Psoas muscle (tissue), 8 donors: ENCODE results near the gene VIPAS39. TPM values are rescaled to one million over a fixed set of nuclear protein-coding genes. Genes with fewer than 3 reads are reported as not detected.

Experiments used
- ATAC-seq, 4 donors: fragments of 200-7000 bp; cut with Tn5 transposase; one replicate each; pipeline ENCODE4 v1.9.1; 2020; ENCODE audit warnings: moderate library complexity in 3 of 4, mild to moderate bottlenecking in 2 of 4
- DNase-seq, 2 donors: peaks; one replicate each; pipeline ENCODE4 v3.0.0-alpha.2; 2020
- H3K27ac ChIP-seq: fragments of 200-600 bp; one replicate; pipeline ENCODE4 v1.8.0; 2022
- H3K27me3 ChIP-seq, 3 donors: fragments of 200-600 bp in 1 of 3; one replicate each; pipeline versions ENCODE4 v1.6.1 to v1.8.0; 2013 to 2022; ENCODE audit warnings: low read length in 2 of 3, mild to moderate bottlenecking in 2 of 3, moderate library complexity in 1 of 3; ENCODE audit not compliant: insufficient read depth in 3 of 3
- H3K36me3 ChIP-seq, 2 donors: fragments of 200-600 bp in 1 of 2; one replicate each; pipeline versions ENCODE4 v1.6.1 to v1.8.0; 2013 to 2022; ENCODE audit warnings: low read depth in 1 of 2, mild to moderate bottlenecking in 1 of 2, moderate library complexity in 1 of 2; ENCODE audit not compliant: insufficient read depth in 1 of 2
- H3K4me1 ChIP-seq: fragments of 200-600 bp; one replicate; pipeline ENCODE4 v1.8.0; 2022
- H3K4me3 ChIP-seq: fragments of 200-600 bp; one replicate; pipeline ENCODE4 v1.8.0; 2022; ENCODE audit warnings: mild to moderate bottlenecking
- H3K9me3 ChIP-seq: fragments of 200-600 bp; one replicate; pipeline ENCODE4 v1.8.0; 2022
- WGBS, 3 donors: extraction: QIAGEN DNeasy Blood & Tissue Kit; methylation state at CpG; one replicate each; pipeline versions ENCODE4 v1.1.6 to v1.1.7; 2013; 5-methylcytosine and 5-hydroxymethylcytosine counted together
- intact Hi-C, 2 donors: fragments of 100-400 bp; cut with DNase I; formaldehyde crosslinking; loops; one replicate each; pipeline versions ENCODE4 v1.11.0 to v1.14.2; 2022
- polyA plus RNA-seq, 3 donors: library from polyadenylated mRNA; stranded (reverse); fragments of 200-250 nt; gene quantifications; one replicate each; pipeline ENCODE4 v1.2.3, GENCODE V29; 2013
- total RNA-seq, 4 donors: library from RNA; stranded (reverse); fragmentation: NEBNext Ultra II Directional in 2 of 4; extraction: Animal tissue kit (Norgen Biotek cat#: 25700) in 2 of 4; gene quantifications; one replicate each; pipeline versions ENCODE4 v1.2.1 to v1.2.4, GENCODE V29; 2021 to 2023
- TF ChIP-seq, protein P1 (sequence below): fragments of 200-600 bp; IDR thresholded peaks from one replicate; pipeline ENCODE4 v1.8.0; 2022; ENCODE audit warnings: antibody characterized with exemption
- donor health status: healthy with polysubstance abuse.
- donor health status: DM: no; HTN: no; CAD: no; lungs with moderate emphysema.
- donor health status: Bipolar disorder and iron deficiency.
- donor health status: healthy.
- donor health status: DM: yes; HTN: yes; CAD: no.
- donor health status: DM: no; HTN: no; CAD: no.
- donor health status: DM: no; HTN: no; CAD: no.
- donor health status: DM: yes; HTN: yes; CAD: no.

The VIPAS39 gene
- total and polyA plus RNA-seq, 7 donors: 9.6 to 22.2 (median 12.5) TPM

DNA sequence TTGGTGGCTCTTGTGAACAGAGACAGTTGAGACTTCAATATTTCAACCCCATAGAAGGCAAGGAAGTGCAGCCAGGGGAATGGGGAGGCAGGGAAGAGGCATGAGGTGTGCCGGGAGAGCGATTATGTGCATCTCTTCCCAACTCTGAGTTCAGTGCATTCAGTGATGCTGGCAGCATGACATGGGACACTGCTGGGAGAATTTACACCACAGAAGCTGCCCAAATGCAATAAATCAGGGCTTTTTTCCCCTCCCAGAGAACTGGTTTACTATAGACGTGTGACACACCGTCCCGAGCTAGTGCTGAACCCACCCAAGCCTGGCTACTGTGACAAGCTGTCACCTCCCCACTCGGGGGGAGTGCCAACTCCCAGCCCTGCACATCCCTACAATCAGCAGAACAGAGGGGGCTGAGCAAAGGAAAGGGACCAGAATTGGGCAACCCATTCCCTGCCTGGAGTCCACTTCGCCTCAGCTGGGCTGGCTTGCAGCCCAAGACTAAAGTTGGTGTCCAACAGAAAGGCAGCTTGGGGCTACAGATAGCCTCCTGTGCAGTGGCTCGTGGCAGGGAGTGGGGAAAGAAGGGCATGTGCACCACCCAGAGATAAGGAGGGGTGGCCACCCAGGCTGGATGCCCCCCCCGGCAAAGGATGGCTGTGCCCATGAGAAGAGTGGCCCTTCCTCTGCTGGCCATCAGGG lies 17.2 kb upstream of the VIPAS39 start:
- peak in 1 of 4 donors; percentile 57 for ATAC-seq
- peak in 1 of 2 donors; percentile 70 for DNase-seq
- Histone ChIP-seq H3K27me3 (no peaks in the 10 kb centered on the region), H3K4me3 (no peak overlapping the region), H3K36me3 (peaks cover under 1 to 7% of the 10 kb centered on the region in 2 donors), H3K4me1 (no peaks in the 10 kb centered on the region), H3K27ac (no peak overlapping the region), H3K9me3 (no peaks in the 10 kb centered on the region)
- TF ChIP-seq, protein P1, sequence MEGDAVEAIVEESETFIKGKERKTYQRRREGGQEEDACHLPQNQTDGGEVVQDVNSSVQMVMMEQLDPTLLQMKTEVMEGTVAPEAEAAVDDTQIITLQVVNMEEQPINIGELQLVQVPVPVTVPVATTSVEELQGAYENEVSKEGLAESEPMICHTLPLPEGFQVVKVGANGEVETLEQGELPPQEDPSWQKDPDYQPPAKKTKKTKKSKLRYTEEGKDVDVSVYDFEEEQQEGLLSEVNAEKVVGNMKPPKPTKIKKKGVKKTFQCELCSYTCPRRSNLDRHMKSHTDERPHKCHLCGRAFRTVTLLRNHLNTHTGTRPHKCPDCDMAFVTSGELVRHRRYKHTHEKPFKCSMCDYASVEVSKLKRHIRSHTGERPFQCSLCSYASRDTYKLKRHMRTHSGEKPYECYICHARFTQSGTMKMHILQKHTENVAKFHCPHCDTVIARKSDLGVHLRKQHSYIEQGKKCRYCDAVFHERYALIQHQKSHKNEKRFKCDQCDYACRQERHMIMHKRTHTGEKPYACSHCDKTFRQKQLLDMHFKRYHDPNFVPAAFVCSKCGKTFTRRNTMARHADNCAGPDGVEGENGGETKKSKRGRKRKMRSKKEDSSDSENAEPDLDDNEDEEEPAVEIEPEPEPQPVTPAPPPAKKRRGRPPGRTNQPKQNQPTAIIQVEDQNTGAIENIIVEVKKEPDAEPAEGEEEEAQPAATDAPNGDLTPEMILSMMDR: no peak
- WGBS, 3 donors: 32 to 43% (median 38%) methylated on average over 9 of the region's 9 CpGs
- intact Hi-C loops: no loop called here

DNA sequence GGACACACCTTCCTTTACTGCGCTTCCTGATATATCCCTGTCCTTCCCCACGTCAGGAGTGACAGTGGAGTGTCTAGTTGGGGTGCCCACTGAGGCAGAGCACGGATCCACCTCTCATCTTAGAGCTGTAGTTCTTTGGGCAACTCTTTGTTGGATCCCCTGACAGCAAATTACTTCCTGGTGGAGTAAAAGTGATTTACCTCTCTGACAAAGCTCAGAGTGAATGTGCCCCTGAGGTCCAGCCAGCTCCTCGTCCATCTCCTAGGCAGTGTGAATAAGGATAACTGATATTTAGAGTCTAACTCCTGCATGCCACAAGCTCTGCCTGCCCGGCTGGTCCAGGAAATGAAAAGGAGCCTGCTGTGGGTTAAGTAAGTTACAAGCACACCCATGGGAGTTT lies 16.5 kb upstream of the VIPAS39 start:
- Histone ChIP-seq H3K4me3 (no peak overlapping the region), H3K27ac (no peak overlapping the region), H3K36me3 (peaks cover 3 to 14% of the 10 kb centered on the region in 2 donors), H3K9me3 (no peaks in the 10 kb centered on the region), H3K27me3 (no peaks in the 10 kb centered on the region), H3K4me1 (no peaks in the 10 kb centered on the region)
- 51 to 66% (median 54%) methylated on average over 5 of the region's 5 CpGs for WGBS, 3 donors
- TF ChIP-seq, protein P1: no peak
- intact Hi-C loops: no loop called here
- no peak for DNase-seq
- no peak for ATAC-seq

DNA sequence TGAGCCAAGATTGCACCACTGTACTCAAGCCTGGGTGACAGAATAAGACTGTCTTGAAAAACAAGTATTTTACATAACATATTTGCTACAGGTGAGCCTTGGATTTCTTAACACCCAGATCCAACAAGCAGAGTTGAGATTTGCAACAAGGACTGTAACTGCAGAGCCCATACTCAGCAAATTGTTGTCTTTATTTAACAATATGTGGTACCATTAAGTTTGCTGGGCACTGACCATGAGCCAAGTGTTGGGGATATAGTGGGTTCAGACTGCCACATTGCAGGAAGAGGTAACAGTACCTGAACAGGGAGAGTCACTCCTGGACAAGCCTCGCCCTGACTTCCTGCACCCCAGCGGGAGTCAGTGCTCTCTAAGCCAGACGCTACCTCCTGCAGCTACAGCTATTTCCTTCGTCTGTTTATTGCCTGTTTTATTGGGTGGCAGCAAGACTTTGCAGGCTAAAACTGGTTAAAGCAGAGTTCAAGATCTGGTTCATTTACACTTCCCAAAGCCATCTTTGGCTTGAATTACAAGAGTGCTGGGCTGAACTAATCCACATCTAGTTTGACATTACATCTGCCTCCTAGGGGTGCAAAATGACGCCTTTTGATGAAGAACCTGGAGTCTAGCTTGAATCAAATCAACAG lies 12.9 kb upstream of the VIPAS39 start:
- intact Hi-C loops: no loop called here
- no peak for DNase-seq
- Histone ChIP-seq H3K36me3 (peaks cover 17 to 49% of the 10 kb centered on the region in 2 donors), H3K4me1 (no peaks in the 10 kb centered on the region), H3K27me3 (no peaks in the 10 kb centered on the region), H3K27ac (no peak overlapping the region), H3K9me3 (no peaks in the 10 kb centered on the region), H3K4me3 (no peak overlapping the region)
- 64 to 74% (median 68%) methylated on average over 5 of the region's 5 CpGs for WGBS, 3 donors
- ATAC-seq: peak in 1 of 4 donors; percentile 35
- TF ChIP-seq, protein P1: no peak

DNA sequence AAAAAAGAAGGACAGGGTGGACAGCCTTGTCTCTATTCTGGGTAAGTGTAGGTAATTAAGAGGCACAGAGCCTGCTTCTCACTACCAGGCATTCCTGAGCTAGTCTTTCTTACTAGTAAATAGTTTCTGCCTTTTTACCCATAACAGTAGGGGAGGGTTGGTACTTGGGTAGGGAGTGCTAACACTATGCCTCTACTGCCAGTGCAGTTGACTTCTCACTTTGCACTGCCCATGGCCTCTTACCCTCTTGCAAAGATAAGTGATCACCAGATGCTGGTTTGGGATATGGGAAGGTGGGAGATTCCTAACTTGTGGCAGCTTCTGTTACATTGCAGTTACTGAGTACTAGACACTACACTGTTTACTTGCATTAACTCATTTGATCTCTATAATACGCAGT lies 12.1 kb upstream of the VIPAS39 start:
- Histone ChIP-seq H3K9me3 (no peaks in the 10 kb centered on the region), H3K4me1 (no peaks in the 10 kb centered on the region), H3K36me3 (peaks cover 18 to 57% of the 10 kb centered on the region in 2 donors), H3K27ac (no peak overlapping the region), H3K27me3 (no peaks in the 10 kb centered on the region), H3K4me3 (no peak overlapping the region)
- ATAC-seq (no peak), DNase-seq (no peak)
- TF ChIP-seq, protein P1: no peak
- WGBS, 3 donors: 83 to 94% (median 90%) methylated on average over 1 of the region's 1 CpG
- intact Hi-C loops: no loop called here
